Hindlimb muscle (tissue), 1 donor: Measurements from ENCODE around the gene ANKS1B. TPM values are rescaled to one million over a fixed set of nuclear protein-coding genes. Genes with fewer than 3 reads are reported as not detected.
"Not testable (repeated sequence)": the region's sequence is repeated elsewhere in the genome, so short reads cannot be mapped to it uniquely, and the experiment has no call there.

Experiments
- DNase-seq: peaks from one replicate; pipeline ENCODE4 v3.0.0-alpha.2; 2013
- polyA plus RNA-seq: library from polyadenylated mRNA; unstranded; fragments of 120-200 nt; gene quantifications from one replicate; pipeline ENCODE4 v1.2.1, GENCODE V29; 2013; ENCODE audit not compliant: insufficient read length

ANKS1B gene
- polyA plus RNA-seq, 1 donor, result 2.2 TPM

- no peak for DNase-seq
These were observed 939.6 kb downstream of the ANKS1B start for GRCh38 chr12:99045158-99045557.

DNA sequence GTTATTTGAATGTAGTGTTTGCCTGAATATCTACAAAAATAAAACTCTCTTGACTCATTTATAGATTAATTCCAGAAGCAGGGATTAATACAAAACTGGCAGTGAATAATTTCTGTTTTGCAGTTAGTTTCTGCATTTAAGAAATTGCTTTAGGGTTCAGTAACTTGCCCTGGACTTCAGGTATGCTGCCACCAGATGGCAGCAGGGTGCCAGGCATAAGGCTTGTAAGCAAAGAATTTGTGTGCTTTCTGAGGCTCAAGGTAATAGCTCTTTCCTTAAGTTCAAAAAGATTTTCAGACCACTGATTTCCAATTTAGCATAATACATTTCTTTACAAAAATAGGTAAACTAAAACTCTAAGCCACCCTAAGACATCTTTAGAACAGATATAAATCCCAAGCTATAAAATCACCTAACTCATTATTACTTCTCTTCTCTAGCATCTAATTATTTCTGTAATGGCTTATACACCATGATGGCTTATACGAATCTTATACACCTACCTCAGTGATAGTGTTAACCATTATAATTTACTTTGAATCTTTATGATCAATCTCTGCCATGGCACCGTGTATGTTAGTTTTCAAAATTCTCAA lies 941.3 kb downstream of the ANKS1B start:
- peak; percentile 63 for DNase-seq

DNA sequence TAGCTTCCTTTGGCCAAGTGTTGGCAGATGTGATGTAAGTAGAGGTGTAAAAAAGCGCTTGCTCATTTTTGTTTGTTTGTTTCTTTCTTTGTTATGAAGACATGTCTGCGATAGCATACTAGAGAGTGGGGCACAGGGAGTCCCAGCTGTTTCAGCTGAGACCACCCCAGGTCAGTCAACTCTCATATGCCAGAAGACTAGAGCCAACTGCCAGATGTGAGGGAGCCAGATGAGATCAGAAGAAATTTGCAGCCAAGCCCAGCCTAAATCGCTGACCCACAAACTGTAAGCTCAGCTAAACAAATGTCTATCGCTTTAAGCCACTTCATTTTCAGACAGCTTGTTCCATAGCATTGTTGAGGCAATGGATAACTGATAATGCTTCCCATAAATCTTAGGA lies 942.5 kb downstream of the ANKS1B start:
- no peak for DNase-seq

GRCh38 chr12:99039367-99040120 lies 945.2 kb downstream of the ANKS1B start:
- DNase-seq, result no peak

DNA sequence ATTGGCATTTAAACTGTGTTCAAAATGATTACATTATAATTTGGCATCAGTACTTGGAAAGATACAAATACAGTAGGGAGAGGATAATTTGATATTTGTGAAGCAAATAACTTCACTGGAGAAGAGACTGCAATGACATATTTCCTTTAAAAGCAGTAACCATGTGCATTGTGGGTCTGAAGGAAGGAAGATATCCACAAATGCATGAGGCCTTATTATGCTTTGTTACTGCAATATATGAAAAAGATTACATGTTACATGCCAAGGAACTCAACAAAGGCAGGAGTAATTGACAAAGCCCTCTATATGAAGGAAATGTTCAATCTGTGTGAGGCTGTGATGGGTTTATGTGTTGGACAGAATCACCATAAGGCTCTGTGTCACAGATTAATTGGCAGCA lies 948.2 kb downstream of the ANKS1B start:
- DNase-seq, result no peak

DNA sequence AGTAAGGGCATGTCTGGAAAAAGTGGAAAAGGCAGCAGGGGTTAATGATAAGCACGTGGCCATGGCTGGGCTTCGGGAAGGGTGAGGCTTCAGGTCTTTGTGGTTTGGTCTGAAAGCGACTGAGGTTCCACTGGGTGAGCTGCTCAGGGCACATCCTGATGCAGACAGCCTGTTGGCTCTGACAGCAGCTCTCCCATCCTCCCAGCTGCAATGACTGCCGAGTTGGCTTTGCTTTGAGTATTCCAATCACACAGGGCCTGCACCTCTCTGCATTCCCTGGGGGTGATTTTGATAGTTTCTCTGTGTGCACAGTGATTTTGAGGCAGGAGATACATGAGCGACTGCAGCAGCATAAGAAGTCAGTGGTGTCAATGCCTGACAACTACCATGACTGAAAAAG lies 948.9 kb downstream of the ANKS1B start:
- no peak for DNase-seq

GRCh38 chr12:99034201-99034600 lies 950.5 kb downstream of the ANKS1B start:
- not testable (repeated sequence) for DNase-seq

GRCh38 chr12:99029511-99030271 lies 955.0 kb downstream of the ANKS1B start:
- DNase-seq, result peak; percentile 8

GRCh38 chr12:99027461-99027860 lies 957.3 kb downstream of the ANKS1B start:
- no peak for DNase-seq

DNA sequence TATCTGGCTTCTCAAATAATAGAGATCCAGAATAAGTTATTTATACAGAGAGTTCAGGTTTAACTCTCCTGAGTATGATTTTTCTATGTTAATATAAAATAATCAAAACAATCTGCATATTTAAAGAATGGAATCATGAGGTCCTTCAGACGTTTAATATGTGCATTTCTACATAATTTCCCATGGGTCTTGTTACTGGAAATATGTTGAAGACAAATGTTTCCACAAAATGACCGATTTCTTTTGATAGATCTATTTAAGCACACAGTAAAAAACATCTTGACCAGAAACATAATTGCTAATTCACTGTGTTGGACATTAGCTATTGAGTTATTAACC lies 957.7 kb downstream of the ANKS1B start:
- no peak for DNase-seq

DNA sequence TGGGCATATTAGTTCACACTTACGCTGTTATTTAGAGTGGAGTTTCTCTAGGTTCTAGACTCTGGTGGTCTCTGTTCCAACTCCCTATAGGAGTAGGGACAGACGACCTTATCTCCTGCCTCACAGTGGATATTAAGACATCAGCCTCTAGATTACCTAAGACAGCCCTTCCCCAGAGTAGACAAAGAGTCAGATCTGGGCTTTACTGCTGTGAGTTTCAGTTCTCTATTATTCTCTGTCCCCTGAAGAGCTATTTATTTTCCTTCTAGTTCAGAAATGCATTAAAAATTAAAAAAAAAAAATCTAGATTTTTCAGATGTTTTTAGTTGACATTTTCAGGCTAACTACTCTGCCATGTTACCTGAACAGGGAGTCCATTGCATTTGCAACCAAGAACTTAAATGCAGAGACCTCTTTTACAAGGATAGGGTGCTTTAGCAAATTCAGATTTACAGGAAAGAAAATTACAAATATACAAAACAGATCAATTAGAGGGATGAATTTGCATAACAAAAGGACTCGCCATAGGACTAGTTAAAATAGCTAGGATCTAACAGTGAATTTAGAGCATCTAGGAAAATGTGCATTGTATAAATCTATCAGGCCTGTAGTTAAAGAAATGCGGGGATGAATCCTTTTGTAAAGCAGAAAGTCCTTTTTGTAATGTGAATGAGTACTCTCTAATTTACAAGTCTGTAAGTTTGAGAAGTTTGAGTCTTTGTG lies 958.2 kb downstream of the ANKS1B start:
- DNase-seq, result no peak

DNA sequence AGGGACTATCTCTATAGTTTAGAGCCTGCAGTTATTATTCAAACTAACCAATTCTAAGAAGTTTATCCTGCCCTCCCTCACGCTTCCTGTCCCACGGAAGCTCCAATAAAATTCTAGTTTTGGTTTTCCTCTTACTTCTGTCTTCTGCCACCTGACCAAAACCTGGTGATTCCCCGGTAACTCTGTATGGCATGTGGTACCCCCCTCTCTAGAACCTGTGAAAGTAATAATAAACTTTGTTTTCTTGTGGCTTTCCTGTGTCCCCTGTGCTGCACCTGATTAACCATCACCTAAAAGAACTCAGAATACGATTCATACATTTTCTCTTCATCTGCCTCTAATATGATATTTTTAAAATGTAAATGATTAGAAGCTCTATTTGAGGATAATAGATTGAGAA lies 959.9 kb downstream of the ANKS1B start:
- DNase-seq, result no peak

GRCh38 chr12:99024191-99024590 lies 960.5 kb downstream of the ANKS1B start:
- DNase-seq, result no peak

DNA sequence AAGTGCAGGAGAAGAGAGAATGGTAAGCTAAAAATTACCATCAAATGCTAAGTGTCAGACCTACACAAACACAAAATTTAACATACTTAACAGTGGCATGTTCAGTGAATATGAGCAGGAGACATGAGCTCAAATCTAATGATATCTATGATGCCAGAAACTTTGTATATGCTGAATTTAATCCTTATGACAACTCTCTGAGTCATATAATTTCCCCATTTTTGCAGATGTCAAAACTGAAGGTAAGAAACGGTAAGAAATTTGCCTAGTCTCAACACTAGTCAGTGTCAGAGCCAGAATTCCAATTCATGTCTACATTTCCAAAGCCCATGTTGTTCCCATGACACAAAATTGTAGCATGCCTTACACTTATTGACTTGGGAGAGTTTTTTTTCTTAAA lies 963.9 kb downstream of the ANKS1B start:
- DNase-seq, result no peak

GRCh38 chr12:99019798-99020197 lies 964.9 kb downstream of the ANKS1B start:
- DNase-seq, result no peak

DNA sequence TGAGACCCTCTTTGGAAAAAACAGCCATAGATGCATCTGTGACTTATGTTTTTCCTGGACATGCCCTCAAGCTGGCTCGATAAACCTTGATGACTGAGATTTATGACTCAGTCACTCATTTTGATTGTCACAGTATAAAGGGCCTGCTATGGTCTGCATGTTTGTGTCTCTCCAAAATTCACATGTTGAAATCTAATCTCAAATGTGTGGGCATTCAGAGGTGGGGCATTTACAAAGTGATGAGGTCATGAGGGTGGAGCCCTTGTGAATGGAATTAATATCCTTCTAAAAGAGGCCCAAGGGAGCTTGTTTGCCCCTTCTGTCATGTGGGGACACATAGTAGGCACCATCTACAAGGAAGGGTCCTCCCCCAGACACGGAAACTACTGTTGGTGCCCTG lies 966.8 kb downstream of the ANKS1B start:
- DNase-seq, result no peak

DNA sequence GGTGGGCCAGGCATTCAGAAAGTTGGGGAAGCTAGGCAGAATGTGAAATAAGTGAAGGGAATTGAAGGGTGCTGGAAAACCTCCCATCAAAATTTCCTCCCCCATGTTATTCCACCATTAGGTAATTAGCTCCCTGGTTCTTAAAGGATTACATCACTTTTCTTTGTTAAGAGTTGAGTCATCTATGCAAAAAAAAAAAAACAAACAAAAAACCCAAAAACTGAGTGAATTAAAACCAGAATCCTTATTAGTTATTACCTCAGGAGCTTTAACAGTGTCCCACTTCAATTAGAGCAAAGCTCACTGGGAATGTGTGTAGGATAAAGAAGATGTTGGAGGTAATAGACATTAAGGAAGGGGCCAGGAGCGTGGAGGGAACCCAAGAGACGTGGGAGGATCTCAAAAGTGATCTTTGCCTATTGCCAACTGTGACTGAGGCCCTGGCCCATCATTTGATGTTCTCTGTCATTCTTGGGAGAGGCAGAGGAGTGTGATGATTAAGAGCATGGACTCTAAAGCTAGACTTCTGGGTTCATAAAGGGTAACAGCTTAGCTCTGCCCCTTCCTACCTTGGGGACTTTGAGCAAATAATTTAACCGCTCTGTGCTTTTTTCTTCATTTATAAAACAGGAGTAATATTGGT lies 975.0 kb downstream of the ANKS1B start:
- DNase-seq, result no peak

- DNase-seq, result no peak
These were observed 979.1 kb downstream of the ANKS1B start for GRCh38 chr12:99005601-99006000.

GRCh38 chr12:99004799-99005466 lies 979.8 kb downstream of the ANKS1B start:
- DNase-seq, result no peak

- DNase-seq, result no peak
These were observed 982.0 kb downstream of the ANKS1B start for GRCh38 chr12:99002731-99003130.

GRCh38 chr12:99002156-99002555 lies 982.6 kb downstream of the ANKS1B start:
- no peak for DNase-seq

DNA sequence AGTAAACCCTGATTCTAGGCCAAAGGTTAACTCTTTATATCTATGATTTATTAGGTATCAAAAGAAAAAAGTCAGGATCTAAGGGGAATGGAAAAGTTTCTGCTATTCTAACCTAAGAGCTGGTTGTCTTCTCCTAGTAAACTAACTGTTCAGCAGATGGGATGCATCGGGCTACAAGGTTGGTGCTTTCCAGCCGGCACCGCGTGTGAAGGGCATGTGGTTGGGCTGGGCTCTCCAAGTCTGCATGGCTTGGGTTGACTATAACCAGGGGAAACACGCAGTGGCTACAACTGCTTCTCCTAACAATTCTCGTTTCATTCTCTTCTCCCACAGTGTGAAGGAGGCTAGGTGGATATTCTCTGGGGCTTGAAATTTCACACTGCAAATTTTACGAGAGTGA lies 985.2 kb downstream of the ANKS1B start:
- DNase-seq, result no peak
